ENCODE results near the gene TMEM61. TPM values are rescaled to one million over a fixed set of nuclear protein-coding genes. Genes with fewer than 3 reads are reported as not detected.

Gene TMEM61
- total RNA-seq, 1 experiment from 2014 or later = not detected

- Histone ChIP-seq H3K36me3 (no peaks in the 10 kb centered on the region), H3K27ac (no peak overlapping the region), H3K9me3 (replicated peaks) (no peaks in the 10 kb centered on the region), H3K4me1 (replicated peaks) (peaks cover 19% of the 10 kb centered on the region), H3K27me3 (replicated peaks) (no peaks in the 10 kb centered on the region), H3K4me3 (no peak overlapping the region)
- no peak for DNase-seq (ENCODE audit: low read depth in 1 of 2, low spot score in 2 of 2)
Measured at GRCh38 chr1:54970901-54971300, 9.5 kb upstream of the TMEM61 start.

- Histone ChIP-seq H3K4me1 (replicated peaks) (peaks cover 15% of the 10 kb centered on the region), H3K9me3 (replicated peaks) (no peaks in the 10 kb centered on the region), H3K27ac (no peak overlapping the region), H3K27me3 (replicated peaks) (no peaks in the 10 kb centered on the region), H3K36me3 (no peaks in the 10 kb centered on the region), H3K4me3 (no peak overlapping the region)
- no peak for DNase-seq (ENCODE audit: low read depth in 1 of 2, low spot score in 2 of 2)
Measured at GRCh38 chr1:54971317-54971791, 9.1 kb upstream of the TMEM61 start.

GRCh38 chr1:54972436-54972835 is 8.0 kb upstream of the TMEM61 start:
- no peaks in the 10 kb centered on the region for H3K36me3 ChIP-seq
- H3K27ac ChIP-seq = no peak overlapping the region
- H3K9me3 ChIP-seq (replicated peaks) = no peaks in the 10 kb centered on the region
- DNase-seq (ENCODE audit: low read depth in 1 of 2, low spot score in 2 of 2) = no peak
- H3K4me3 ChIP-seq = no peak overlapping the region
- peaks cover 10% of the 10 kb centered on the region for H3K4me1 ChIP-seq (replicated peaks)
- H3K27me3 ChIP-seq (replicated peaks) = no peaks in the 10 kb centered on the region

- H3K27ac ChIP-seq = no peak overlapping the region
- no peaks in the 10 kb centered on the region for H3K9me3 ChIP-seq (replicated peaks)
- DNase-seq (ENCODE audit: low read depth in 1 of 2, low spot score in 2 of 2) = no peak
Measured at GRCh38 chr1:54973205-54973921, 7.1 kb upstream of the TMEM61 start.

GRCh38 chr1:54975356-54976108 is 4.9 kb upstream of the TMEM61 start:
- peaks cover 10% of the 10 kb centered on the region for H3K27me3 ChIP-seq (replicated peaks)
- peaks cover 8% of the 10 kb centered on the region for H3K4me1 ChIP-seq (replicated peaks)
- no peak overlapping the region for H3K27ac ChIP-seq
- H3K4me3 ChIP-seq = no peak overlapping the region
- no peak for DNase-seq (ENCODE audit: low read depth in 1 of 2, low spot score in 2 of 2)
- no peaks in the 10 kb centered on the region for H3K9me3 ChIP-seq (replicated peaks)
- no peaks in the 10 kb centered on the region for H3K36me3 ChIP-seq

More at GRCh38 chr1:54973205-54973921, 7.1 kb upstream of the TMEM61 start:
- H3K4me1 ChIP-seq (replicated peaks) = peaks cover 8% of the 10 kb centered on the region
- no peak overlapping the region for H3K4me3 ChIP-seq
- H3K27me3 ChIP-seq (replicated peaks) = no peaks in the 10 kb centered on the region; the same call in 1 of the 2 replicates
- H3K36me3 ChIP-seq = no peaks in the 10 kb centered on the region

GRCh38 chr1:54976747-54977146 is 3.7 kb upstream of the TMEM61 start:
- H3K4me3 ChIP-seq = no peak overlapping the region
- no peaks in the 10 kb centered on the region; the same call in 1 of the 2 replicates for H3K4me1 ChIP-seq (replicated peaks)
- H3K27me3 ChIP-seq (replicated peaks) = peaks cover 18% of the 10 kb centered on the region
- no peak overlapping the region for H3K27ac ChIP-seq
- H3K36me3 ChIP-seq = no peaks in the 10 kb centered on the region
- no peaks in the 10 kb centered on the region for H3K9me3 ChIP-seq (replicated peaks)
- no peak for DNase-seq (ENCODE audit: low read depth in 1 of 2, low spot score in 2 of 2)

GRCh38 chr1:54977533-54978297 is 2.7 kb upstream of the TMEM61 start:
- no peak overlapping the region for H3K4me3 ChIP-seq
- H3K27ac ChIP-seq = no peak overlapping the region
- no peaks in the 10 kb centered on the region for H3K36me3 ChIP-seq
- DNase-seq (ENCODE audit: low read depth in 1 of 2, low spot score in 2 of 2) = no peak
- H3K9me3 ChIP-seq (replicated peaks) = no peaks in the 10 kb centered on the region
- H3K27me3 ChIP-seq (replicated peaks) = peaks cover 18% of the 10 kb centered on the region
- no peaks in the 10 kb centered on the region for H3K4me1 ChIP-seq (replicated peaks)

- H3K36me3 ChIP-seq = no peaks in the 10 kb centered on the region
- H3K27me3 ChIP-seq (replicated peaks) = peaks cover 18% of the 10 kb centered on the region
- no peak overlapping the region for H3K4me3 ChIP-seq
- DNase-seq (ENCODE audit: low read depth in 1 of 2, low spot score in 2 of 2) = no peak
- H3K27ac ChIP-seq = no peak overlapping the region
- H3K4me1 ChIP-seq (replicated peaks) = no peaks in the 10 kb centered on the region
- no peaks in the 10 kb centered on the region for H3K9me3 ChIP-seq (replicated peaks)
Measured at GRCh38 chr1:54978528-54979326, 1.7 kb upstream of the TMEM61 start.

- H3K4me1 ChIP-seq (replicated peaks) = no peaks in the 10 kb centered on the region
- H3K4me3 ChIP-seq = no peak overlapping the region
- DNase-seq (ENCODE audit: low read depth in 1 of 2, low spot score in 2 of 2) = no peak
- H3K36me3 ChIP-seq = no peaks in the 10 kb centered on the region
- H3K27me3 ChIP-seq (replicated peaks) = peaks cover 22% of the 10 kb centered on the region
- no peak overlapping the region for H3K27ac ChIP-seq
- H3K9me3 ChIP-seq (replicated peaks) = no peaks in the 10 kb centered on the region
Measured at GRCh38 chr1:54979327-54979891, 1.0 kb upstream of the TMEM61 start.

- H3K36me3 ChIP-seq = no peaks in the 10 kb centered on the region
- H3K9me3 ChIP-seq (replicated peaks) = no peaks in the 10 kb centered on the region
- no peak overlapping the region for H3K4me3 ChIP-seq
- H3K27me3 ChIP-seq (replicated peaks) = peaks cover 23% of the 10 kb centered on the region
- H3K4me1 ChIP-seq (replicated peaks) = no peaks in the 10 kb centered on the region
- no peak for DNase-seq (ENCODE audit: low read depth in 1 of 2, low spot score in 2 of 2)
- H3K27ac ChIP-seq = no peak overlapping the region
Measured at GRCh38 chr1:54980046-54980527, 341 bp upstream of the TMEM61 start.

- Histone ChIP-seq H3K4me3 (no peak overlapping the region), H3K4me1 (replicated peaks) (no peaks in the 10 kb centered on the region), H3K27ac (no peak overlapping the region), H3K36me3 (no peaks in the 10 kb centered on the region), H3K27me3 (replicated peaks) (peaks cover 23% of the 10 kb centered on the region), H3K9me3 (replicated peaks) (no peaks in the 10 kb centered on the region)
- DNase-seq (ENCODE audit: low read depth in 1 of 2, low spot score in 2 of 2) = no peak
Measured at GRCh38 chr1:54981466-54981865, 1.0 kb downstream of the TMEM61 start.

- Histone ChIP-seq H3K27ac (no peak overlapping the region), H3K36me3 (no peaks in the 10 kb centered on the region), H3K4me1 (replicated peaks) (no peaks in the 10 kb centered on the region), H3K4me3 (no peak overlapping the region), H3K27me3 (replicated peaks) (peaks cover 23% of the 10 kb centered on the region), H3K9me3 (replicated peaks) (no peaks in the 10 kb centered on the region)
- no peak for DNase-seq (ENCODE audit: low read depth in 1 of 2, low spot score in 2 of 2)
Measured at GRCh38 chr1:54982739-54983138, 2.3 kb downstream of the TMEM61 start.
